HCT116 (cell line): Measurements from ENCODE around the gene RTL1. TPM values are rescaled to one million over a fixed set of nuclear protein-coding genes. Genes with fewer than 3 reads are reported as not detected.

Experiments
- ATAC-seq: fragments of 200-7000 bp; cut with Tn5 transposase; 2 replicates; pipeline ENCODE4 v1.9.1; 2020; ENCODE audit warnings: mild to moderate bottlenecking, moderate library complexity
- BruUV-seq: library from RNA; stranded (reverse); fragments of 400-500 nt; replicated peaks from 2 replicates; lab custom pipeline; 2021; lab: Mats Ljungman, UMichigan
- CTCF ChIA-PET: fragments of 300-600 bp; sonication (Branson Sonifier 250); formaldehyde crosslinking; loops from one replicate; lab custom pipeline; 2021; ENCODE audit warnings: antibody characterized with exemption; lab: Charles Lee
- POLR2A ChIA-PET: fragments of 300-600, 350-600 bp; sonication (Branson Sonifier 250); formaldehyde crosslinking; loops from one replicate; lab custom pipeline; 2021; ENCODE audit warnings: antibody characterized with exemption; lab: Charles Lee
- RAD21 ChIA-PET, 2 experiments: fragments of 300-600 bp; sonication (Branson Sonifier 250); formaldehyde crosslinking; loops; one replicate each; lab custom pipeline; 2023; ENCODE audit warnings: low total read pairs in 2 of 2; ENCODE audit not compliant: uncharacterized antibody in 2 of 2, unreplicated experiment in 2 of 2, low non-redundant PET in 1 of 2; lab: Charles Lee
- DNase-seq: peaks from one replicate; pipeline ENCODE4 v3.0.0-alpha.2; 2010; ENCODE audit warnings: low read depth, low spot score
- H2AFZ ChIP-seq: fragments of 200-600 bp; shearing (Covaris generic), sonication (generic); 2 replicates; pipeline ENCODE4 v1.6.1; 2017; ENCODE audit warnings: low read depth, mixed run types, mixed read lengths, antibody characterized with exemption, low read length; ENCODE audit not compliant: poor library complexity, severe bottlenecking
- H3K27ac ChIP-seq: 2 replicates; pipeline ENCODE4 v1.5.1; 2012; ENCODE audit warnings: low read depth, low read length
- H3K27me3 ChIP-seq: fragments of 200-600 bp; sonication (generic); 2 replicates; pipeline ENCODE4 v1.6.1; 2016; ENCODE audit warnings: mixed run types, low read length, mixed read lengths; ENCODE audit not compliant: insufficient read depth
- H3K36me3 ChIP-seq, 2 experiments: fragments of 200-500 bp in 1 of 2; fragments of 200-600 bp in 1 of 2; sonication (Bioruptor generic) in 1 of 2; sonication (generic) in 1 of 2; 2 replicates each; pipeline versions ENCODE4 v1.5.1 to v1.6.1; 2014 to 2016; ENCODE audit warnings: low read length in 2 of 2, inconsistent platforms in 1 of 2, mixed read lengths in 1 of 2, mixed run types in 1 of 2; ENCODE audit not compliant: insufficient read depth in 2 of 2, control insufficient read depth in 1 of 2
- H3K4me1 ChIP-seq, 2 experiments: fragments of 200-600 bp in 1 of 2; sonication (generic) in 1 of 2; 2 replicates each; pipeline versions ENCODE4 v1.5.1 to v1.6.1; 2012 to 2017; ENCODE audit warnings: low read length in 2 of 2, inconsistent platforms in 1 of 2, mild to moderate bottlenecking in 1 of 2, mixed read lengths in 1 of 2, mixed run types in 1 of 2, moderate library complexity in 1 of 2; ENCODE audit not compliant: insufficient read depth in 2 of 2, control insufficient read depth in 1 of 2
- H3K4me2 ChIP-seq: fragments of 200-600 bp; sonication (generic); 2 replicates; pipeline ENCODE4 v1.6.1; 2017; ENCODE audit warnings: mixed run types, low read length, mixed read lengths
- H3K4me3 ChIP-seq, 2 experiments: fragments of 200-600 bp in 1 of 2; sonication (generic) in 1 of 2; replicated peaks in 1 of 2; 2 replicates each; pipeline ENCODE4 v1.5.1; 2011 to 2016; ENCODE audit warnings: low read length in 2 of 2, control low read depth in 1 of 2, low read depth in 1 of 2, mild to moderate bottlenecking in 1 of 2, mixed read lengths in 1 of 2, mixed run types in 1 of 2
- H3K79me2 ChIP-seq: fragments of 200-600 bp; sonication (generic); 2 replicates; pipeline ENCODE4 v1.6.1; 2017; ENCODE audit warnings: mild to moderate bottlenecking, mixed run types, low read length, moderate library complexity, mixed read lengths; ENCODE audit not compliant: insufficient read depth
- H3K9ac ChIP-seq: fragments of 200-600 bp; sonication (generic); 2 replicates; pipeline ENCODE4 v1.6.1; 2016; ENCODE audit warnings: low read length, mixed read lengths
- H3K9me2 ChIP-seq: fragments of 200-600 bp; sonication (generic), shearing (Covaris generic); 2 replicates; pipeline ENCODE4 v1.6.1; 2017; ENCODE audit warnings: mixed run types, mild to moderate bottlenecking, moderate library complexity; ENCODE audit not compliant: insufficient read depth
- H3K9me3 ChIP-seq, 2 experiments: fragments of 200-500 bp in 1 of 2; fragments of 200-600 bp in 1 of 2; sonication (Bioruptor generic) in 1 of 2; sonication (generic) in 1 of 2; 2 replicates each; pipeline ENCODE4 v1.6.1; 2014 to 2017; ENCODE audit warnings: low read length in 2 of 2, mixed read lengths in 2 of 2, inconsistent platforms in 1 of 2, low read depth in 1 of 2, mild to moderate bottlenecking in 1 of 2, mixed run types in 1 of 2, moderate library complexity in 1 of 2; ENCODE audit not compliant: control insufficient read depth in 1 of 2, insufficient read depth in 1 of 2
- H4K20me1 ChIP-seq: fragments of 200-600 bp; sonication (generic), shearing (Covaris generic); 2 replicates; pipeline ENCODE4 v1.6.1; 2017; ENCODE audit warnings: mixed run types, mild to moderate bottlenecking, moderate library complexity; ENCODE audit not compliant: insufficient read depth
- CBX3 ChIP-seq: IDR thresholded peaks from 2 replicates; pipeline ENCODE4 v1.6.1; 2012; ENCODE audit warnings: low read depth
- EGR1 ChIP-seq: IDR thresholded peaks from 2 replicates; pipeline ENCODE4 v1.6.1; 2012; ENCODE audit warnings: low read depth
- ELF1 ChIP-seq: IDR thresholded peaks from 2 replicates; pipeline ENCODE4 v1.6.1; 2012; ENCODE audit warnings: low read depth, borderline replicate concordance
- FOSL1 ChIP-seq: IDR thresholded peaks from 2 replicates; pipeline ENCODE4 v1.6.1; 2012; ENCODE audit warnings: low read depth
- JUND ChIP-seq: IDR thresholded peaks from 2 replicates; pipeline ENCODE4 v1.6.1; 2012
- POLR2A ChIP-seq: IDR thresholded peaks from 2 replicates; pipeline ENCODE4 v1.7.0; 2011; ENCODE audit warnings: borderline replicate concordance; ENCODE audit not compliant: insufficient read depth, insufficient read length; ENCODE audit errors: extremely low read depth
- POLR2AphosphoS5 ChIP-seq: IDR thresholded peaks from 2 replicates; pipeline ENCODE4 v1.6.1; 2011; ENCODE audit warnings: mild to moderate bottlenecking, low read depth, low read length, moderate library complexity
- SIN3A ChIP-seq: IDR thresholded peaks from 2 replicates; pipeline ENCODE4 v1.6.1; 2012; ENCODE audit warnings: low read depth
- SP1 ChIP-seq: IDR thresholded peaks from 2 replicates; pipeline ENCODE4 v1.6.1; 2012; ENCODE audit warnings: low read depth
- SRF ChIP-seq: IDR thresholded peaks from 2 replicates; pipeline ENCODE4 v1.6.1; 2012; ENCODE audit warnings: low read depth
- TCF7L2 ChIP-seq: IDR thresholded peaks from 2 replicates; pipeline ENCODE4 v1.7.0; 2011; ENCODE audit warnings: borderline replicate concordance, inconsistent platforms; ENCODE audit not compliant: insufficient read depth, insufficient read length; ENCODE audit errors: extremely low read depth
- ZNF274 ChIP-seq: fragments of 200-500 bp; sonication (Bioruptor generic); IDR thresholded peaks from 2 replicates; pipeline ENCODE4 v1.6.1; 2014; ENCODE audit warnings: mild to moderate bottlenecking, low read depth, low read length, inconsistent platforms
- intact Hi-C: fragments of 100-400 bp; cut with micrococcal nuclease; formaldehyde crosslinking; loops from 2 replicates; pipeline ENCODE4 v1.10.0; 2022
- total RNA-seq: library from RNA; stranded (reverse); gene quantifications from one replicate; pipeline ENCODE4 v1.2.1, GENCODE V29; 2021; ENCODE audit not compliant: unreplicated experiment
- TF ChIP-seq, protein P1 (sequence below): IDR thresholded peaks from 2 replicates; pipeline ENCODE4 v1.6.1; 2012
- TF ChIP-seq, protein P2 (sequence below), 3 experiments: fragments of 200-600 bp in 1 of 3; sonication (generic) in 1 of 3; IDR thresholded peaks in 2 of 3; conservative IDR thresholded peaks in 1 of 3; 2 replicates each; pipeline ENCODE4 v1.5.1; 2012 to 2017; ENCODE audit warnings: low read depth in 2 of 3, low read length in 2 of 3, antibody characterized with exemption in 1 of 3, borderline replicate concordance in 1 of 3, control low read depth in 1 of 3, mild to moderate bottlenecking in 1 of 3, mixed read lengths in 1 of 3, mixed run types in 1 of 3, moderate library complexity in 1 of 3; ENCODE audit not compliant: insufficient read depth in 1 of 3
- TF ChIP-seq, protein P3 (sequence below): IDR thresholded peaks from 2 replicates; pipeline ENCODE4 v1.6.1; 2012
- TF ChIP-seq, protein P4 (sequence below): IDR thresholded peaks from 2 replicates; pipeline ENCODE4 v1.6.1; 2011; ENCODE audit warnings: mild to moderate bottlenecking, low read length, moderate library complexity; ENCODE audit not compliant: insufficient replicate concordance; ENCODE audit errors: extremely low read depth

The RTL1 gene
- total RNA-seq, 1 experiment from 2014 or later: not detected

DNA sequence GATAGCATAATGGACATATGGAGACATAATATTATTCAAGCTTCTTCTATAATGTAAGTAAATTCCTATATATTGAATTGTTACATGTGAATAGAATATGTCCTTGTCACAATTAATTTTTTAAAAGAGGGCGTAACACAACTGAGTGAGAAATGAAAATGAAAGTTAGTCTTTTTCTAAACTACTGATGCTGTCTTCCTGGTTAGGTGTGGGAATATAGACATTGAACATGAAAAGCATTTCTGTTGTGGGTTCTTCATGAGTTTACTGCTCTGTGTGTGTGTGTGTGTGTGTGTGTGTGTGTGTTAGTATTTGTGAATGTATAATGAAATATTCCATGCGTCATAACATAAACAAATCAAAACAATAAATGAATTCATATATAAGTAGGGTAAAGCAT, 40.5 kb upstream of the RTL1 start:
- H3K27me3 ChIP-seq: no peaks in the 10 kb centered on the region
- intact Hi-C loops: no loop called here

DNA sequence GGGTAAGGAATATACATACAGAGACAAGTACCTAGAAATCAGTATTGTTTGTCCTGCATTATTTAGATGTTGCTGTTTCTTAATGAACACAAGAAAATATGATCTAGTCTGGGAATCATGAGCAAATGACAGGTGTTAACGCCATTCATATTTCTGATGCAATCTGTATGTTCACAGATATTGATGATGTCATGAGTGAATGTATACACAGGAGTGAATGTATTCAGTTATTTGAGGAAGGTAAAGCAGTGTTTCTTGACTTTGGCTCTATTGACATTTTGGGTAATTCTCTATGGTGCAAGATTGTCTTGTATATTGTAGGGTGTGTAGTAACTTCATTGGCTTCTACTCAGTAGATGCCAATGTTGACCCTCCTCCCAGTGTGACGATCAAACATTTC, 26.7 kb upstream of the RTL1 start:
- CTCF ChIA-PET: no interaction called here
- RAD21 ChIA-PET: no interaction called here

More for the DNA sequence above, 40.5 kb upstream of the RTL1 start:
- Histone ChIP-seq H3K4me1 (no peaks in the 10 kb centered on the region), H3K27ac (no peak overlapping the region), H3K79me2 (no peaks in the 10 kb centered on the region), H3K9ac (no peak overlapping the region), H4K20me1 (no peaks in the 10 kb centered on the region), H3K9me3 (no peaks in the 10 kb centered on the region), H3K9me2 (no peaks in the 10 kb centered on the region; the same call in none of the 2 replicates), H3K4me2 (no peak overlapping the region), H3K36me3 (no peaks in the 10 kb centered on the region), H2AFZ (no peak overlapping the region), H3K4me3 (no peak overlapping the region)
- ATAC-seq (no peak), DNase-seq (no peak)
- BruUV-seq: no TSS peak
- ChIA-PET CTCF (no interaction called here), POLR2A (no interaction called here), RAD21 (no interaction called here)
- TF ChIP-seq CBX3: no peak
- no peak for TF ChIP-seq EGR1

More for the DNA sequence above, 26.7 kb upstream of the RTL1 start:
- H3K9me2 ChIP-seq: no peaks in the 10 kb centered on the region; the same call in 1 of the 2 replicates
- no peaks in the 10 kb centered on the region for H3K9me3 ChIP-seq
- no peak overlapping the region for H3K9ac ChIP-seq
- ATAC-seq (no peak), DNase-seq (no peak)
- H3K4me3 ChIP-seq: no peak overlapping the region
- no peak overlapping the region for H3K4me2 ChIP-seq
- H3K27me3 ChIP-seq: no peaks in the 10 kb centered on the region
- H3K27ac ChIP-seq: no peak overlapping the region
- POLR2A ChIA-PET: no interaction called here
- H2AFZ ChIP-seq: no peak overlapping the region
- no peaks in the 10 kb centered on the region for H3K79me2 ChIP-seq
- BruUV-seq: no TSS peak
- intact Hi-C loops: loop anchor here (10.0 kb wide), 1 partner anchor 225 kb away; no protein-coding TSS in a partner anchor
- TF ChIP-seq, protein P1, sequence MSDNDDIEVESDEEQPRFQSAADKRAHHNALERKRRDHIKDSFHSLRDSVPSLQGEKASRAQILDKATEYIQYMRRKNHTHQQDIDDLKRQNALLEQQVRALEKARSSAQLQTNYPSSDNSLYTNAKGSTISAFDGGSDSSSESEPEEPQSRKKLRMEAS: no peak
- no peak for TF ChIP-seq ZNF274
- TF ChIP-seq POLR2A: no peak
- no peak for TF ChIP-seq POLR2AphosphoS5
- TF ChIP-seq FOSL1: no peak
- no peak for TF ChIP-seq SP1
- TF ChIP-seq, protein P2, sequence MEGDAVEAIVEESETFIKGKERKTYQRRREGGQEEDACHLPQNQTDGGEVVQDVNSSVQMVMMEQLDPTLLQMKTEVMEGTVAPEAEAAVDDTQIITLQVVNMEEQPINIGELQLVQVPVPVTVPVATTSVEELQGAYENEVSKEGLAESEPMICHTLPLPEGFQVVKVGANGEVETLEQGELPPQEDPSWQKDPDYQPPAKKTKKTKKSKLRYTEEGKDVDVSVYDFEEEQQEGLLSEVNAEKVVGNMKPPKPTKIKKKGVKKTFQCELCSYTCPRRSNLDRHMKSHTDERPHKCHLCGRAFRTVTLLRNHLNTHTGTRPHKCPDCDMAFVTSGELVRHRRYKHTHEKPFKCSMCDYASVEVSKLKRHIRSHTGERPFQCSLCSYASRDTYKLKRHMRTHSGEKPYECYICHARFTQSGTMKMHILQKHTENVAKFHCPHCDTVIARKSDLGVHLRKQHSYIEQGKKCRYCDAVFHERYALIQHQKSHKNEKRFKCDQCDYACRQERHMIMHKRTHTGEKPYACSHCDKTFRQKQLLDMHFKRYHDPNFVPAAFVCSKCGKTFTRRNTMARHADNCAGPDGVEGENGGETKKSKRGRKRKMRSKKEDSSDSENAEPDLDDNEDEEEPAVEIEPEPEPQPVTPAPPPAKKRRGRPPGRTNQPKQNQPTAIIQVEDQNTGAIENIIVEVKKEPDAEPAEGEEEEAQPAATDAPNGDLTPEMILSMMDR (IDR thresholded peaks at IDR 0.05 in 2 of 3, conservative IDR thresholded peaks at IDR 0.05 in 1 of 3; ENCODE audit: borderline replicate concordance in 1 of 3, insufficient read depth in 1 of 3, low read depth in 2 of 3, low read length in 2 of 3): no peak
- TF ChIP-seq ELF1: no peak
- TF ChIP-seq SRF: no peak
- TF ChIP-seq EGR1: no peak
- TF ChIP-seq, protein P3, sequence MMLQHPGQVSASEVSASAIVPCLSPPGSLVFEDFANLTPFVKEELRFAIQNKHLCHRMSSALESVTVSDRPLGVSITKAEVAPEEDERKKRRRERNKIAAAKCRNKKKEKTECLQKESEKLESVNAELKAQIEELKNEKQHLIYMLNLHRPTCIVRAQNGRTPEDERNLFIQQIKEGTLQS: no peak
- TF ChIP-seq SIN3A: no peak
- TF ChIP-seq TCF7L2: no peak
- TF ChIP-seq, protein P4, sequence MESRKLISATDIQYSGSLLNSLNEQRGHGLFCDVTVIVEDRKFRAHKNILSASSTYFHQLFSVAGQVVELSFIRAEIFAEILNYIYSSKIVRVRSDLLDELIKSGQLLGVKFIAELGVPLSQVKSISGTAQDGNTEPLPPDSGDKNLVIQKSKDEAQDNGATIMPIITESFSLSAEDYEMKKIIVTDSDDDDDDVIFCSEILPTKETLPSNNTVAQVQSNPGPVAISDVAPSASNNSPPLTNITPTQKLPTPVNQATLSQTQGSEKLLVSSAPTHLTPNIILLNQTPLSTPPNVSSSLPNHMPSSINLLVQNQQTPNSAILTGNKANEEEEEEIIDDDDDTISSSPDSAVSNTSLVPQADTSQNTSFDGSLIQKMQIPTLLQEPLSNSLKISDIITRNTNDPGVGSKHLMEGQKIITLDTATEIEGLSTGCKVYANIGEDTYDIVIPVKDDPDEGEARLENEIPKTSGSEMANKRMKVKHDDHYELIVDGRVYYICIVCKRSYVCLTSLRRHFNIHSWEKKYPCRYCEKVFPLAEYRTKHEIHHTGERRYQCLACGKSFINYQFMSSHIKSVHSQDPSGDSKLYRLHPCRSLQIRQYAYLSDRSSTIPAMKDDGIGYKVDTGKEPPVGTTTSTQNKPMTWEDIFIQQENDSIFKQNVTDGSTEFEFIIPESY: no peak
- no peak for TF ChIP-seq JUND
- TF ChIP-seq, all 23 proteins: peak for 0
- Histone ChIP-seq H3K36me3 (no peaks in the 10 kb centered on the region), H3K4me1 (no peaks in the 10 kb centered on the region), H4K20me1 (no peaks in the 10 kb centered on the region)
